Stimulated activated CD4-positive, alpha-beta T cell treated with anti-CD3 and anti-CD28 coated beads, Interleukin-15, amount 100 ng/mL, for 24 hours (primary cell): Measurements from ENCODE around the gene CCDC124.

Experiments used
- DNase-seq: peaks from one replicate; pipeline ENCODE4 v3.0.0-alpha.2; 2020

CCDC124 gene

DNA sequence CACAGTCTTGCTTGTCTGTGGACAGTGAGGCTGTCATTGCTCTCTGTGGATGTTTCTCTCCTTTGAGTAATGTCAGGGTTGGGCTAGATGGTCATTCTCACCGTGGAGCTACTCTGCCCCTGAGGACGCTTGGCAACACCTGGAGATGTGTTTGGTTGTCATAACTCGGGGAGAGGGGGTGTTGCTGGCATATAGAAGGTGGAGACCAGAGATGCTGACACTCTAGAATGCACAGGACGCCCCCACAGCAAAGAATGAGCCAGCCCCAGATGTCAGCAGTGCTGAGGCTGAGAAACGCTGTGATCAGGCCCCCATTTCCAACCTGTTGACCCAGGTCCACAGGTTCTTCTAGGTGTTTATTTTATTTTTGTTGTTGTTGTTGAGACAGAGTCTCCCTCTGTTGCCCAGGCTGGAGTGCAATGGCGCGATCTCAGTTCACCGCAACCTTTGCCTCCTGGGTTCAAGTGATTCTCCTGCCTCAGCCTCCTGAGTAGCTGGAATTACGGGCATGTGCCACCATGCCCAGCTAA lies 4.6 kb downstream of the CCDC124 start:
- DNase-seq: no peak

DNA sequence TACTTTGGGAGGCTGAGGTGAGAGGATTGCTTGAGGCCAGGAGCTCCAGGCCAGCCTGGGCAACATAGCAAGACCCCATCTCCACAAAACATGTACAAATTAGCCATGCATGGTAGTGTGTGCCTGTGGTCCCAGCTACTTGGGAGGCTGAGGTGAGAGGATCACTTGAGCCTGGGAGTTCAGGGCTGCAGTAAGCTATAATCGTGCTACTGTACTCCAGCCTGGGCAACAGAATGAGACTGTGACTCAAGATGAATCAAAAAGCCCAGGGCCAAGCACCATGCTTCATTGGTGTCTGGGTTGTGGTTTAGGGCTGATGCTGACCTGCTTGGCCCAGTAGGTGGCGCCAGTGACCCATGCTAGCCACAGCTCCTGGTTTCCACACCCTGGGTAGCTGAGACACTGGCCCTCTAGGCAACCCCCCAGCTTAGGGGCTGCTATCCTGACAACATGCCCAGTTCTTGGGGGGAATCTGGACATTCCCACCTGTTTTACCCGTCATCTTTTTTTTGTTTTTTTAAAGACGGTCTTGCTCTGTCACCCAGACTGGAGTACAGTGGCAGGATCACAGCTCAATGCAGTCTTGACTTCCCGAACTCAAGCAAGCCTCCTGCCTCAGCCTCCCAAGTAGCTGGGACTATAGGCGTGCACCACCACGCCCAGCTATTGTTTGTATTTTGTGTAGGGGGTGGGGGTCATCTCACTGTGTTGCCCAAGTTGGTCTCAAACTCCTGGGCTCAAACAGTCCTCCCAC lies 5.5 kb downstream of the CCDC124 start:
- DNase-seq: peak; percentile 87

- no peak for DNase-seq
Observed at GRCh38 chr19:17942181-17942580, 9.4 kb downstream of the CCDC124 start.

GRCh38 chr19:17942582-17943273 lies 9.9 kb downstream of the CCDC124 start:
- DNase-seq: no peak

DNA sequence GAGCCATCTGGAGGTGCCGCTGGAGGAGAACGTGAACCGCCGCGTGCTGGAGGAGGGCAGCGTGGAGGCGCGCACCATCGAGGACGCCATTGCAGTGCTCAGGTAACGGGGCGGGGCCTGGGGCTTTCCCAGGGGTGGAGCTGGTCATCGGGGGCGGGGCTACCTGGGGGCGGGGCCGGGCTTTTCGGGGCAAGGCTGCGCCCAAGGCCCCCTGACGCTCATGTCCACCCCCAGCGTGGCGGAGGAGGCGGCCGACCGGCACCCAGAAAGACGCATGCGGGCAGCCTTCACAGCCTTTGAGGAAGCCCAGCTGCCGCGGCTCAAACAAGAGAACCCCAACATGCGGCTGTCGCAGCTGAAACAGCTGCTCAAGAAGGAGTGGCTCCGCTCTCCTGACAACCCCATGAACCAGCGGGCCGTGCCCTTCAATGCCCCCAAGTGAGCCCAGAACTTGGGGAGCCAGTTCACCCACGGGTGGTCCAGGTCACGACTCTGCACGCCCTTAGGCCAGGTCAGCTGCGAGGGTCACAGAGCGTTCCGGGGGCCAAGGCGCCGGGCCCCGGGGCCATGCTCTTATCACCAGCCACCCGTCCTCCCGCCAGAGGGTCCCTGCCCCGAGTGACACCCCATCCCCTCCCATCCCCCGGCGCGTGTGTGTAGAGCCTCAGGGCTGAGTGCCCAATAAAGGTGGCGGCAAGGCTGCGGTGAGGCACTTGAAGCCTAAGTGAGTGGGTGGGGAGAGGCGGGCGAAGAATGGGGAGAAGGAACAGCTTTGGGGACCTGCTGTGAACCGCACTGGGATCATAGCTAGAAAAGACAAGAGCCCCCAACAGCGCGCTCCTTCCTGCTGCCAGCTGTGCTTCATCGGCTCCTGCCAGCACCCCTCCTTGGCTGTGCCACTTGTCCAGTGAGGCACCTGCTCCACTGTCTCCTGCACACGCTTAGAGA lies 10.7 kb downstream of the CCDC124 start:
- DNase-seq: no peak

DNA sequence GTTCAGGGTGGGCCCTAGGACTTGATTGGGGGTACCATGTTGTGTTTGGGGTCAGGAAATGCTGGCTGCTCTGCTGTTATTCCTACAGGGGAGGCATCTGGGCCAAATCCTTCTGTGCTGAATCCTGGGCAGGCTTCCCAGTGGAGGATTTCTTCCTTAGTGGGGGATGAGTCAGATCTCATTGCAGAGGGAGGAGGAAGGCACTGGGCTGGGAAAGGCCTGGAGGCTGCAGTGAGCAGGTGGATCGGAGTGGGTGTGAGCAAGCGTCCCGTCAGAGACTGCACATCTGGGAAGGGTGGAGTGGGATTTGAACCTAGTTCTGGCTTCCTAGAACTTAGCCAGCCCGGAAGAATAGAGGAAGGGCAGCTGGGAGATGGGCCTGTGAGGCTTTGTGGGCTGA lies 11.5 kb downstream of the CCDC124 start:
- no peak for DNase-seq

DNA sequence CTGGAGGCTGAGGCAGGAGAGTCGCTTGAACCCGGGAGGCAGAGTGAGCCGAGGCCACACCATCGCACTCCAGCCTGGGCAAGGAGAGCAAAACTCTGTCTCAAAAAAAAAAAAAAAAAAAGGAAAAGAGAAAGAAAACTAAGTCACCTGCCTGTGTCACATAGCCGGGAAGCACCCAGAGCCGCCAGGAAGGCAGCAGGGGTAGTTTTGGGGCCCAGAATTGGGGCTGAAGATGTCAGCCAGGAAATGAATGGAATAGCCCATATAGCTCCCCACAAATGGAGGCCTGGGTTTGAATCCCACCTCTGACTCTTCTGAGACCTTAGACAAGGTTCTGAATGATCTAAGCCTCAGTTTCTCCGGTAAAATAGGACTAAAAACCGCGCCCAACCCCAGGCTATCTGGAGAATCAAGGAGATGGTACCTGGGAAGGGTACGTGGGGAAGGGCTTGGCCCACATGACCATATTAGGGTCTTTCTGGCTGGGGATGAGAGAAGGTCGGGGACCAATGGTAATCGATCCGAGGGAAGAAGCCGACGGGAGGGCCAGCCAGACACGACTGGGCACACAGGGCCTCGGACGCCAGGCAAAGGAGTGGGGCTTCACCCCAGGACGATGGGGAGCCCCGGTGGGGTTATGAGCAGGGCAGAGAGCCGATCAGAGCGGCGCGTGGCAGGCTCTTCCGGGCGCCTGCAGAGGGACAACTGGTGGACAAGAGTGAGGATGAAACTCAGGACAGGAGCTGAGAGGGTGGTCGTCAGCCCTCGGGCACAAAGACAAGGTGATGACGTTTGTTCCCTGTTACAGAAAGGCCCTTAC lies 14.4 kb downstream of the CCDC124 start:
- DNase-seq: no peak

- DNase-seq: peak; percentile 95
Observed at GRCh38 chr19:17947815-17948513, 15.1 kb downstream of the CCDC124 start.

DNA sequence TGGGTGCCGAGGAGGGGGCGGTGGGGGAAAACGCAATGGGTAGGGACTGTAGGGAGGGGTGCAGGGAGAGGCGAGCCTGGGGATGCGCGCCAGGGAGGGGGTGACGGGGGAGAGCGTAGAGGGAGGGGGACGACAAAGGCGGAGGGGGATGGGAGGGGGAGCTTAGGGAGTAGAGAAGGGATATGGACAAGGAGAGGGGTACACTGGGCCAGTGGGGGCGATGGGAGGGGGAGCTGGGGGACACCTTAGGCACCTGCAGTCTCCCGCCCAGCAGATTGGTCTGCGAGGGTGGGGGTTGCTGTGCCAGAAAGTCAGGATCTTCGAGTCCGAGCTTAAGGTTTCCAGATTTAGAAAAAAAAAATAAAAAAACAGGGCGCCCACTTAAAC lies 15.7 kb downstream of the CCDC124 start:
- no peak for DNase-seq

DNA sequence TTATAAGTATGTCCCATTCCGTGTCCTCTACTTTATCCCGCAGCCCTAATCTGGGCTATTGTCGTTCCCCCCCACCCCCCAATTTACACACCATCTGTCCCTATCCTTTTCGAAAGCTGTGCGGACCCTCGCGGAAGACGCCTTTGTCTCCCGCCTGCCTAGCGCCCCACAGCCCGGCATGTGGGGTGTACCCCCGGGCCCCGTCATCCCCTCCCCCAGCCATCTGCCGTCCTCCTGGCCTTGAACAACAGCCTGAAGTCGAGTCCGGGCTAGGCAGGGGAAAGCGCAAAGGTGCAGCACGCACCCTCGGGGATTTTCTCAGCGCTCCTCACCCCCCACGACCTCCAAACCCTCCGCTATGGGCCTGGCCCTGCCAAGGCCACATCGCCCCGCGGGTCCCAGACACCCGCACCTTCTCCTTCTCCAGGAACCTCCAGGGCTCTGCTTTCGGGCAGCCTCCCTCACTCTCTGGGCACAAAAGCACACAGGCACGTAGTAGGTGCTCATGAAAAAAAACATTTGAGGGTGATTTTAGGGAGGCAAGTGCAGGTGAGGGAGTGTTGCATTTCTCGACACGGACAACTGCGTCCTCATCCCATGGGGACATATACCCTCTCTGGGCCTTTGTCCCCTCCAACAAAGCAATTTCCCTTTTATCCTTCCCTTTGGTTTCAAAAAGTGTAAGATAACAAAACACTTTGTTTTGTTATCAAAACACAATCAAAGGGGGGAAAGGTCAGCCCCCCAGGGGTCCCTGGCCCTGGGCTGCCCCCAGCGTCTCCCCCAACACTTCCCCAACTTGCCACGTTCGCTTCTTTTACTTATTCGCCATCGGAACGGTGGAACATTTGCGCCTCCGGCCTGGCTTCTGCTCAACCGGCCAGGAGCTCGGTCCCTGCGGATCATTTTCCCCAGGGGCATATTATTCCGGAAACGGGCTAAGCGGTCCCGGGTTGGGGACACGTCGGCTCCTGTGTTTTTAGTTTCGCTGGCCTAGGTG lies 16.4 kb downstream of the CCDC124 start:
- no peak for DNase-seq

GRCh38 chr19:17949956-17950309 lies 17.1 kb downstream of the CCDC124 start:
- DNase-seq: no peak

DNA sequence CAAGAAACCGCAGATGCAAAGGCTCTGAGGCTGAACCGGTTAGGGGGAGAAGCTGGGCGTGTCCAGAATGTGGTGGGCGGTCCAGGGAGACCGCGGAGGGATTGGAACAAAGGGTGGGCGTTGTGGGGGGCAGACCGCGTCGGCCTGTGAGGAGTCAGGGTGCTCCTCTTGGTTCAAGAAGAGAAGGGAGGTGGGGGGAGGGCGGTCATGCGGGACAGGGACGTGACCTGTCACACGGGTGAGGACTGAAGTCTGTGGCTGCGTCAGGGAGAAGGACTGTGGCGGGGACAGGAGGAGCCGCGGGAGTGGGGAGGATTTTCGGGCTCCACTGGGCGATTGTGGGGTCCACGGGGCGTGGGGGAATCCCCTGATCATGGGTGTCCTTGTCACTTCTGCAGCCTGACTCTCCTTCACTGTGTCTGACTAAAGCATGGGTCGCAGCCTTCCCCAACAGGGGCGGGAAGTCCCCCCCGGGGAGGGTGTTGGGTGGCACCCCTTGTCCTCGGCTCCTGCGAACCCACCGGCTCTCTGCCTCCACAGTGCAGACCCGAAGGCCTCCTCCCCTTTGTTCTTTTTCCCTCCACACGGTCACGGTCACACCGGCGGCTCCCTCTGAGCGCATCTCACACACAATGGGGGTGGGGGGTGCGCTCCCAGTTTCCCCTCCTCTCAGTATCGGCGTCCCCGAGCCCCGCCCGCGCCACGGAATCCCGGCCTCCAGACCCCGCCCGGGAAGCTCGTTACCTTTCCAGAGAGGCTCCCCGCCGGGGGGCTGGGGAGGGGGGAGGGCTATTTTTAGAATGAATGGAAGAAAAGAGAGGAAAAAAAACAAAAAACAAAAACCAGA lies 17.7 kb downstream of the CCDC124 start:
- peak; percentile 45 for DNase-seq

GRCh38 chr19:17951157-17951989 lies 18.6 kb downstream of the CCDC124 start:
- no peak for DNase-seq

DNA sequence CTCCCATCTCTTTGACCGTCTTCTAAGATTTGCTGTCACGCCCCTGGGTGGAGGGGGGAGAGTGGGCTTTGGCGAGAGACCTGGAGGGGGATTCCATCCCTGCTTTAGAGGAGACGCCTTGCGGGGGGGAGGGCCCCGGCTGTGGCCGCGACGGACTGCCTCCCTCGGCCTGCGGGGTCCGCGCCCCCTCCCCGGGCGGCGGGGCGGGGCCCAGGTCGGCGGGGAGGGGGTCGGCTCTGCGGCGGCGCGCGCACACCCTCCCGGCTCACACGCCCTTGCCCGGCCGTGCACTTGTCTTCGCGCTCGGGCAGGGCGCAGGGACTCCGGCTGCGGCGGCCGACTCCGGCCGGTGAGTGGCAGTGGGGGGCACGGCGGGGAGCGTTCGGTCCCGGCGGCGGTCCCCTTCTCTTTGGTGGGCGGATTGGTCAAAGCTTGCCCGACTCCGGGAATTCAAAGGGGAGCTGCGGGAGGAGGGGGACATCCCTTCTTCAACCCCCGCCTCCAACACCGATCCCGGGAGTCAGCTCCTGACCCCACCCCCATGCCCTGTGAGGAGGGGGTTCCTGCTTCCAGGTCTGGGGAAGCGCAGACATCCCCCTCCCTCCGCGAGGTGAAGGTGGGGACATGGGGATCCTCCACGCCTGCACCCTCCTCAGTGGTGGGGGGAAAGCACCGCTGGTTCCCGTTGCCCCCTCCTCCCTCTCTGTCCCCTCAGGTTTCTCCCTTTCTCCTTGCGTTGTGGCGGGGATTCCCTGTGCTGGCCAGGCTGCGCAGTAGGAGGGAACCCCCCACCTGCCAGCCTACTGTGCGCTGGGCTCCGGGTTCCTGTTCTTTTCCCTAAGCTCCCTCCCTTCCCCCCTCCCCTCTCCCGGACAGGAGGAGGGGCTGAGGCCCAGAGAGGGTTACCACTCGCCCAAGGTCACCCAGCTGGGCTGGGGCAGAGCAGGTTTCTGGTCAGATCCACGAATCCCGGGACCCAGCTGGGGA lies 19.5 kb downstream of the CCDC124 start:
- DNase-seq: no peak

GRCh38 chr19:17953316-17953801 lies 20.5 kb downstream of the CCDC124 start:
- DNase-seq: no peak

DNA sequence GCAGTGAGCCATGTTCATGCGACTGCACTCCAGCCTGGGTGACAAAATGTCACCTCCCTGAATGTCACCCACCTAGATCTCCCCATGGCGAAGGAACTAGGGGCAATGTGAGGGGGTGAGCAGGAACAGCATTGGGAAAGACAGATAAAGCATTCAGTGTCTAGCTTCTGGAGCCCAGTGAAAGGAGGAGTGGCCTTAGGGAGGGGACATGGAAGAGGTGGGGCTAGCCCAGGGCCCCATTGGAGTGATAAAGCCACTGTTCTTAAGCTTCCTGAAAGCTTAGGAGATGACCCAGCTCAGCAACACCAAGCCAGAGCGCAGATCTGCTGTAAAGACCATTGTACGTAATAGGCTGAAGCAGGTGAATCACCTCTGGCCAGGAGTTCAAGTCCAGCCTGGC lies 21.1 kb downstream of the CCDC124 start:
- DNase-seq: no peak

- no peak for DNase-seq
Observed at GRCh38 chr19:17954401-17954800, 21.6 kb downstream of the CCDC124 start.
